ENCODE measurements around the gene ITM2A.

Gene ITM2A

DNA sequence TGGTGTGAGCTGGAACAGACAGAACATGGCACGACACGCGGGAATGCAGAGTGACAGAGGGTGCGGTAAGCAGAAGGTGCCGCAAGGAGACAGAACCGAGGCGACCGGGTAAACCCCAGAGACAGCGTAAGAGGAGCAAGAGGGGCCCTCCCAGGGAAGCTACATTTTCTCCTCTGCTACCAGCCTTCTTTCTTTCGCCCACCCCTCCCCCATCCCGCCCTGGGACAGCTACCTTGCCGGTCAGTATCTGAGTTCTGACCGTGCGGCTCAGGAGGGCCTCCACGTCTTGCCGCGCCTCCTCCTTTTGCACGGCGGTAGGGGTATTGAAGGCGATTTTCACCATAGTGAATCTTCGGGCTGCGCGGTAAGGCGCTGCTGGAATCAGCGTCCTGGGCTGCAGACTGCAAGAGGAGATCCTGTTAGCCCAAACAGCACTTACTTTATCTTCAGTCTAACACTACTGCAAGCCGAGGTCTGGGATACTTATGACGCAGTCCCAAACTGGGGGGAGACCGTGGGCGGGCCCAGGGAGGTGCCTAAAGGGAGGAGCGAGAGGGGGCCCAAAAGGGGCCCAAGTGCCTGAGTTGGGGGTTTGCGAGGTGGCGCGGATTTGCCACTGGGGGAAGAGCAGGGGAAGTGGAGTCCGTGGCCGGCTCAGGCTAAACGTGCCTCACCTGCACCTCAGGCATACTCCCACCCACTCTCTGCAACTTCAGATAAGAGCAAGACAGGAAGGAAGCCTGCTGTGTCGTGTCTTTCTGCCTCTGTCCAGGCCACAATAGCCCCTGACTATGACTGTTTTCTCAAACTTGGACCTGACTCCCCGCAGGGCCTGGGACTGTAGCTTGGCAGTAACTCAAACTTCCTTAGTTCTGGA is at the start of gene ITM2A:
ITM2A (minus strand) TSS at position 462 of the 877 bp plus-strand sequence; CDS start at position 343, 119 bp downstream.
- Mint-ChIP-seq H3K27ac (no peak within 1 kb of the TSS), H3K4me3 (peak within 1 kb of the TSS; percentile 48), H3K27me3 (peaks cover 7% of the 10 kb centered on the region), H3K9me3 (no peaks in the 10 kb centered on the region), H3K36me3 (ENCODE audit: low read depth) (no peaks in the 10 kb centered on the region), H3K4me1 (ENCODE audit: low read depth) (peaks cover 16% of the 10 kb centered on the region)
- intact Hi-C loops (cut with micrococcal nuclease) = no loop called here

DNA sequence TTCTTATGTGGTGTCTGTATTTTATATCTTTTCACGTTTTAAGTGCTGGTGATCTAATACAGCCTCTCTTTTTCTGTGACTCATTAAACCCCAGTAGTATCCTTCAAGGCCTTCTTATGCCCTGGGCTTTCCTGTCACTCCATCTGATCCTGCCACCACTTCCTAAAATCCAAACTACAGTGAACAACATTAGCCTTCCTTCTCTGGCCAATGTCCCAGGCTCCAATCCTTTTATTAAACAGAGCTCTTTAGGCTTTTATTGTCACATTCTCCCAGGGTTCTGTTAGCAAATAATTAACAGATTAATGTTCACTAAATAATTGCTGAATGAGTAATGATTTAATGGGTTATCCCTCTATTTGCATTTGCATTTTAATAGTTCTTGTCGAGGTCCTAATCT is 47.9 kb upstream of the ITM2A start:
- no peak overlapping the region for H3K4me3 Mint-ChIP-seq
- intact Hi-C loops (cut with micrococcal nuclease) = loop anchor here (10.0 kb wide), 1 partner anchor 850 kb away; no protein-coding TSS in a partner anchor
- H3K27ac Mint-ChIP-seq = no peak overlapping the region
- H3K9me3 Mint-ChIP-seq = no peaks in the 10 kb centered on the region
- no peaks in the 10 kb centered on the region for H3K27me3 Mint-ChIP-seq
- no peaks in the 10 kb centered on the region for H3K4me1 Mint-ChIP-seq (ENCODE audit: low read depth)
- no peaks in the 10 kb centered on the region for H3K36me3 Mint-ChIP-seq (ENCODE audit: low read depth)

DNA sequence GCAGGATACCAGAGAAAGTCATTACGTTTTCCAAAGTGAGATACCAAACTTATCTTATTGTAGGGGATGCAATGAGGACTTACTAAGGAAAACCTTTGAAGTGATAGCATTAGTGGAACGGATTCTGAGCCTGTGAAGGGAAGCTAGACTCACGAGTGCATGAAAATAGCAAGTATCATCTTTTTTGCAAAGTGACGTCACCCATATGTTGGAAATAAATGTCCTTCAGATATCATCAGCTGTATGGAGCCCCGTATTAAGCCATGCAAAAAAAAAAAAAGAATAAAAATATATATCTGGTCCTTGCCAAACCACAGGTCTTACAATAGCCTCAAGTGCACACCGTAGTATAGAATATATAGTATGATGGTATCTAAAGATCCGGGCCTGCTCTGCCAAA is 46.8 kb upstream of the ITM2A start:
- no peaks in the 10 kb centered on the region for H3K36me3 Mint-ChIP-seq (ENCODE audit: low read depth)
- no peaks in the 10 kb centered on the region for H3K9me3 Mint-ChIP-seq
- intact Hi-C loops (cut with micrococcal nuclease) = loop anchor here (10.0 kb wide), 1 partner anchor 849 kb away; no protein-coding TSS in a partner anchor
- H3K4me1 Mint-ChIP-seq (ENCODE audit: low read depth) = no peaks in the 10 kb centered on the region
- H3K4me3 Mint-ChIP-seq = no peak overlapping the region
- no peak overlapping the region for H3K27ac Mint-ChIP-seq
- no peaks in the 10 kb centered on the region for H3K27me3 Mint-ChIP-seq

DNA sequence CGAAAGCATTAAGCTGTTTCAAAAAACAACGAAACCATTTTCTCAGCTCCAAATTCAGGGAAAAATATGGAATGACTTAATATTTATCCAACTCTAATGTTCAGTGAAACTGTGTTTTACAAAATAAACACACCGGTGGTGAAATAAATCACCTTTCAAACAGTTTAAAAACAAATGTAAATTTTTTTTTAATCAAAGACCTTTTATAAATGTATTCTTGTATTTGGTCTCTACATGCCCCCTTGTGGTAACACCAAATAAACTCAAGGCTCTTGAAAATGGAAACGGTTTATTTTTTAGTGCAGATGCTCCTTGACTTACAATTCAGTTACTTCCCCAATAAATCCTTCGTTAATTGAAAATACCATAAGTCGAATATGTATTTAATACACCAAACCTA is 45.8 kb upstream of the ITM2A start:
- no peaks in the 10 kb centered on the region for H3K36me3 Mint-ChIP-seq (ENCODE audit: low read depth)
- H3K27me3 Mint-ChIP-seq = no peaks in the 10 kb centered on the region
- intact Hi-C loops (cut with micrococcal nuclease) = loop anchor here (10.0 kb wide), 1 partner anchor 848 kb away; no protein-coding TSS in a partner anchor

DNA sequence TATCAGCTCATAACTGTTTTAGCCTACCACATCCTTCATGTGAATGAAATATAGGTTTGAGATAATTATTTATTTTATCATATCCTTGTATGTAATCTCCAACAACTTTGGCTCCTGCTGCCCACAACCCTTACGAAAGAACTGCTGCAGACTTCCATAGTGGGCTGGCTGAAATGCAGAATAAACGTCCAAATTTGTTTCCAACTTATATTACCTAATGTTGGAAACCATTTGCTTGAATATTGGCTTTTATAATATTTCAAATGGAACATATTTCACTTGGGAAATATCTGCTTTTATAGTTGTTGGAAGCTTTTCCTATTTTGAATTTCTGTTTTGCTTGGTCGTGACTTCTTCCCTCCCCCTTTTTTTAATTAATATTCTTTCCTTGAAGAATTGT is 45.0 kb upstream of the ITM2A start:
- H3K4me1 Mint-ChIP-seq (ENCODE audit: low read depth) = no peaks in the 10 kb centered on the region
- no peak overlapping the region for H3K27ac Mint-ChIP-seq
- H3K9me3 Mint-ChIP-seq = no peaks in the 10 kb centered on the region
- intact Hi-C loops (cut with micrococcal nuclease) = loop anchor here (10.0 kb wide), 1 partner anchor 847 kb away; no protein-coding TSS in a partner anchor
- no peak overlapping the region for H3K4me3 Mint-ChIP-seq
- H3K27me3 Mint-ChIP-seq = no peaks in the 10 kb centered on the region
- H3K36me3 Mint-ChIP-seq (ENCODE audit: low read depth) = no peaks in the 10 kb centered on the region

More for the DNA sequence above, 45.8 kb upstream of the ITM2A start:
- no peak overlapping the region for H3K27ac Mint-ChIP-seq
- no peaks in the 10 kb centered on the region for H3K4me1 Mint-ChIP-seq (ENCODE audit: low read depth)
- H3K9me3 Mint-ChIP-seq = no peaks in the 10 kb centered on the region
- no peak overlapping the region for H3K4me3 Mint-ChIP-seq

DNA sequence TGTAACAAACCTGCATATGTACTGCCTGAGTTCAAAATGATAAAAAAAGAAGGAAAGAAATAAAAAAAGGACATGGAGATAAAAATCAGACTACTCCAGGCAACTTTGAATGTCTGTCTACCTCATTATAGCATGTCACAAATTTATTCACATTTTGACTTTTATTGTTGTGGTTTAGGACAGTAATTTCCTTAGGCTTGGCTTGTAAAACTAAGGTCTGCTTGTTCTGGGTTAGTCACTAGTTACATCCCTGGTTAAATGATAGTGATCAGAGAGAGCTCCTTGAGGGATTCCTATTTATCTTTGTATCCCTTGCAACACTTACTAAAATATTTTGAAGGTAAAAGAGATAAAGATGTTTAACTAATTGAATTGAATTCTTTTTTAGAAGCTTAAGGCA is 42.5 kb upstream of the ITM2A start:
- H3K27ac Mint-ChIP-seq = no peak overlapping the region
- intact Hi-C loops (cut with micrococcal nuclease) = loop anchor here (10.0 kb wide), 1 partner anchor 845 kb away; no protein-coding TSS in a partner anchor
- H3K4me1 Mint-ChIP-seq (ENCODE audit: low read depth) = no peaks in the 10 kb centered on the region
- H3K27me3 Mint-ChIP-seq = no peaks in the 10 kb centered on the region
- no peak overlapping the region for H3K4me3 Mint-ChIP-seq
- H3K36me3 Mint-ChIP-seq (ENCODE audit: low read depth) = no peaks in the 10 kb centered on the region
- H3K9me3 Mint-ChIP-seq = no peaks in the 10 kb centered on the region

DNA sequence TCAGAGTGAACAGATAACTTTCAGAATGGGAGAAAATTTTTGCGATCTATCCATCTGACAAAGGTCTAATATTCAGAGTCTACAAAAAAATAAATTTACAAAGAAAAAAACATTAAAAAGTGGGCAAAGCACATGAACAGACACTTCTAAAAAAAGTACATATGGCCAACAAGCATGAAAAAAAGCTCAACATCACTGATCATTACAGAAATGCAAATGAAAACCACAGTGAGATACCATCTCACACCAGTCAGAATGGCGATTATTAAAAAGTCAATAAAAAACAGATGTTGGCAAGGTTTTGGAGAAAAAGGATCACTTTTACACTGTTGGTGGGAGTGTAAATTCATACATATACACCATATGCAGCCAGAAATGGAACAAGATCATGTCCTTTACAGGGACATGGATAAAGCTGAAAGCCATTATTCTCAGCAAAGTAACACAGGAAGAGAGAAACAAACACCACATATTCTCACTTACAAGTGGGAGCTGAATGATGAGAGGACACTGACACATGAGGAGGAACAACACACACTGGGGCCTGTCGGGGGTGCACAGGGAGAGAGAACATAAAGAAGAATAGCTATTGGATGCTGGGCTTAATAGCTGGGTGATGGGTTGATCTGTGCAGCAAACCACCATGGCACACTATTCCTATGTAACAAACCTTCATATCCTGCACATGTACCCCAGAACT is 41.6 kb upstream of the ITM2A start:
- Mint-ChIP-seq H3K27me3 (no peaks in the 10 kb centered on the region), H3K9me3 (no peaks in the 10 kb centered on the region), H3K27ac (no peak overlapping the region), H3K4me3 (no peak overlapping the region), H3K4me1 (ENCODE audit: low read depth) (no peaks in the 10 kb centered on the region), H3K36me3 (ENCODE audit: low read depth) (no peaks in the 10 kb centered on the region)
- intact Hi-C loops (cut with micrococcal nuclease) = no loop called here

DNA sequence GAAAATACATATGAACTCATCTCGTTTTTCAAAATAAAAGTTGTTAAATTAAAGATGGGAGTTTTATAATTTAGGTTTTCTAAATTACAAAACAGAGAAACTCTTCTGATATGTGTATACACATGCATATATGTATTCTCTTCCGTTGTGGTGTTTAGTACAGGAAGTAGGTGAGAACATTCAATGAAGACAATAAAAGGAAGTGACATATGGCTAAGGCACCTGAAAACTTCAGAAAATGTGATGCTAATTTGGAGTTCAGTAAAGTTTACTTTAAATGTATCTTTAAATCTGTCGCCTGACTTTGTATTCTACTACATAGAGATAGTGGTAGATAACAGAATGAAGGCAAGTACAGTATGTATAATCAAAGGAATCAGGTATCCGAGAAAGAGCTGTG is 33.5 kb upstream of the ITM2A start:
- no peaks in the 10 kb centered on the region for H3K9me3 Mint-ChIP-seq
- intact Hi-C loops (cut with micrococcal nuclease) = no loop called here
- no peaks in the 10 kb centered on the region for H3K4me1 Mint-ChIP-seq (ENCODE audit: low read depth)
- no peaks in the 10 kb centered on the region for H3K36me3 Mint-ChIP-seq (ENCODE audit: low read depth)
- no peaks in the 10 kb centered on the region for H3K27me3 Mint-ChIP-seq
- no peak overlapping the region for H3K27ac Mint-ChIP-seq
- no peak overlapping the region for H3K4me3 Mint-ChIP-seq

DNA sequence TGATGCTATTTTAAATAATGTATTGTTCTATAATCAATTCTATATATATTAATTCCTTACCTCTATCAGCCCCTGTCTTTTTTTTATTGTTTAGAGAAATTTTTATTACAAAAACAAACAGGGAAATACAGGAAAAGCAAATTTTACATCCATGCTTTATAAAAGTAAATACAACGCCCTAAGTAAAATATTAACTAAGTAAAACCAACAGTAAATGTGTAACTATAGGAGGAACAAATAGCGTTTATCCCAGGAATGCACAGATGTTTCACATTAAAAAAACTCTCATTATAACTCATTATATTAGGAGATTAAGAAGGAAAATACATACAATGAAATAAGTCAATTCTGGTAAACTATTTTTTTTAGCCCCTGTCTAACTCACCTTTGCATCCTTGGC is 8.2 kb upstream of the ITM2A start:
- intact Hi-C loops (cut with micrococcal nuclease) = no loop called here
- Mint-ChIP-seq H3K36me3 (ENCODE audit: low read depth) (no peaks in the 10 kb centered on the region), H3K9me3 (peaks cover 3% of the 10 kb centered on the region), H3K27me3 (no peaks in the 10 kb centered on the region), H3K27ac (no peak overlapping the region), H3K4me1 (ENCODE audit: low read depth) (no peaks in the 10 kb centered on the region), H3K4me3 (no peak overlapping the region)

DNA sequence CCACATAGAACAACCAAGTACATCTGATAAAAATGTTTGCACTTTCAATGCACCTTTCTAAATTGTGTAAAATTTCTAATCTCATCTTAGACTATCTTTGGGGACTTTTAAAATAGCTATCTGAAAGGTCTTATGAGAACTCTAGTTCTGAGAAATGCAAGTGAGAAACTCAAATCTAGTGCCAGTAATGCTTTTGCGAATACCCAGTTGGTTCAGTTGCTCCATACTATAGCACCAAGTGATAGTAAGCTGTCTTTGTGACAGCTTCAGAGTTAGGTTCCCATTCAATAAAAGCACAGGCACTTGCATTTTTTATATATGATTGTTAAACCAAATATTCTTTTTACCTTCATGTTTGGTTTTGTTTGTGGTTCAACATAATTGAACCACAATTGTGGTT is 4.5 kb upstream of the ITM2A start:
- intact Hi-C loops (cut with micrococcal nuclease) = no loop called here
- H3K4me3 Mint-ChIP-seq = no peak overlapping the region
- no peaks in the 10 kb centered on the region for H3K9me3 Mint-ChIP-seq
- H3K27me3 Mint-ChIP-seq = peaks cover 3% of the 10 kb centered on the region
- H3K4me1 Mint-ChIP-seq (ENCODE audit: low read depth) = peaks cover 8% of the 10 kb centered on the region
- no peak overlapping the region for H3K27ac Mint-ChIP-seq
- no peaks in the 10 kb centered on the region for H3K36me3 Mint-ChIP-seq (ENCODE audit: low read depth)

DNA sequence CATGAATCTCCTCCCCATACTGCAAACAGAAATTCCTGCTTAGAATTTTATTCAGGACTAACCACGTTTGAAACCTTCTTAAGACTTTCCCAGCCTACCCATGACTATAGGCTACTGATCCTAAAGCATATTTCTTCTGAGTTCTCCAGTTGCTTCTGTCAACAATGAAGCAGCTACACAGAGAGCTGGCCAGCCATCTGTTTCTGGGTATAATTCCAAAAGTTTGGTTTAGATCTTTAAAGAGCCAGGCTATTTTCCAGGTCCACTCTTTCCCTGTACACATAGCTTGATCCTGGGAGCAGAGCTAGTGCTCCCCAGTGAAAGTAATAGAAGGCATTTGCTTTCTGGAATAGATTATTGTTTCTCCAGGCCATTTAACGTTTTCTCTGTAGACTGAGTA is 4.0 kb upstream of the ITM2A start:
- no peak overlapping the region for H3K27ac Mint-ChIP-seq
- no peak overlapping the region for H3K4me3 Mint-ChIP-seq
- no peaks in the 10 kb centered on the region for H3K36me3 Mint-ChIP-seq (ENCODE audit: low read depth)
- intact Hi-C loops (cut with micrococcal nuclease) = no loop called here
- no peaks in the 10 kb centered on the region for H3K9me3 Mint-ChIP-seq
- H3K4me1 Mint-ChIP-seq (ENCODE audit: low read depth) = peaks cover 13% of the 10 kb centered on the region
- H3K27me3 Mint-ChIP-seq = peaks cover 7% of the 10 kb centered on the region

DNA sequence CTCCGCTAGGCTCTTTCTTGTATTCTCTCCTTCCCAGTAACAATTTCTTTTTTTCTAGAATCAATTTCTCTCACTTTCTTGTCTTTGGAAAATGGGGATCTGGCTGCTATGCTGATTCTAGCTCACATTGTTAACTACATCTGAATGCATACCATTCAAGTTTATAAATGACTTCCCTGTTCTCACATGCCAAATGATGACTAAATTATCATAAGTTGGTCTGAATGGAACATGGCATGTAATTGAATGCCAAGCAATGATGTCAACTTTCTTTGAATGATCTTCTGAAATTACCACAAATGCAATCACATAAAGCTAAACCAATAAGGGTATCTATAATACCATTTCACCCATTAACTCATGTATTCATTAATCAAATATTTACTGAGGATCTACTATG is 2.7 kb upstream of the ITM2A start:
- Mint-ChIP-seq H3K27me3 (peaks cover 7% of the 10 kb centered on the region), H3K4me3 (no peak overlapping the region), H3K4me1 (ENCODE audit: low read depth) (peaks cover 16% of the 10 kb centered on the region), H3K27ac (no peak overlapping the region), H3K36me3 (ENCODE audit: low read depth) (no peaks in the 10 kb centered on the region), H3K9me3 (no peaks in the 10 kb centered on the region)
- intact Hi-C loops (cut with micrococcal nuclease) = no loop called here

DNA sequence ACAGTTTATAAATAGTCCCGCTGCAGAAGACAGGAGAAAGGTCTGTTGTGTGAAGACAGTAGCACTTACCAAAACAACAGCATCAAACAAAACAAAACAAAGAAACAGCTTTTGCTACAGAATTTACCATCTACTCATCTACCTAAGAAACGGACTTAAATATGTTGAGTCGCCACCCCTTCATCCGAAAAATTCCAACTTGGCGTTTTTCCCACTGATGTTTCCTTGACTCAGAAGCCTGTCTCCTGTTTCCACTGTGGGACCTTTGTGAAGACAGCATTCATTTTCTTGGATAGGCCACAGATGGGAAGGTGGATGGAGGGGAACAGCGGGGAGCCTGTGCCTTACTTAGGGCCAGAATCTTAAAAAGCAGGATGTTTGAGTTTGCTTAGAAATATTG is 1.3 kb upstream of the ITM2A start:
- Mint-ChIP-seq H3K27ac (no peak overlapping the region), H3K9me3 (no peaks in the 10 kb centered on the region), H3K36me3 (ENCODE audit: low read depth) (no peaks in the 10 kb centered on the region), H3K4me3 (no peak overlapping the region), H3K27me3 (peaks cover 7% of the 10 kb centered on the region), H3K4me1 (ENCODE audit: low read depth) (peaks cover 16% of the 10 kb centered on the region)
- intact Hi-C loops (cut with micrococcal nuclease) = no loop called here

DNA sequence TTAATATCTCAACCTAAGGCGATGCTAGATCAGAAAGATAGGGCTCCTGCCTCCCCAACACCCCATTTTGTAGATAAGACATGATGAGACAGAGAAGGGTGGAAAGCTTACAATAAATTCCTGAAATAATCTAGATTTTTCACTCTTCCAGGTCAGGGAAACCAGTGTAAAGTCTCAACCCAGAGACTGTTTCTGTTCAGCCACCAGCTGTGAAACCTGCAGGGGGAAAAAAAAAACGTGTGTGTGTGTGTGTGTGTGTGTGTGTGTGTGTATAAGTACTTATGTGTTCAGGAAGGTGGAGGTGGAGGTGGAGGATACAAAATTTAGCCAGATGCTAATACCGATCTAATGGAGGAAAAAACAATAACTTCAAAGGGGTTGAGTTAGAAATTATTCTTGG is 773 bp upstream of the ITM2A start:
- Mint-ChIP-seq H3K4me3 (no peak overlapping the region), H3K27ac (no peak overlapping the region), H3K27me3 (peaks cover 7% of the 10 kb centered on the region), H3K4me1 (ENCODE audit: low read depth) (peaks cover 16% of the 10 kb centered on the region), H3K36me3 (ENCODE audit: low read depth) (no peaks in the 10 kb centered on the region), H3K9me3 (no peaks in the 10 kb centered on the region)
- intact Hi-C loops (cut with micrococcal nuclease) = no loop called here

Data from dendritic cell treated with granulocyte-macrophage colony-stimulating factor and Interleukin-4, amounts not matched to agents 40 ng/mL and 50 ng/mL, for 4 days (primary cell).